Tibial nerve (tissue), 4 donors: ENCODE data around the gene ASIC4. TPM values are rescaled to one million over a fixed set of nuclear protein-coding genes. Genes with fewer than 3 reads are reported as not detected.

Experiments used
- DNase-seq, 2 donors: peaks; one replicate each; pipeline ENCODE4 v3.0.0-alpha.2; 2019; ENCODE audit warnings: low spot score in 2 of 2
- H3K27ac ChIP-seq, 4 donors: fragments of 200-600 bp; sonication (generic) in 3 of 4; one replicate each; pipeline ENCODE4 v1.5.1; 2017 to 2019; ENCODE audit warnings: mild to moderate bottlenecking in 1 of 4
- H3K27me3 ChIP-seq, 2 donors: fragments of 200-600 bp; sonication (generic) in 1 of 2; one replicate each; pipeline versions ENCODE4 v1.5.1 to v1.6.0; 2017 to 2019
- H3K36me3 ChIP-seq, 3 donors: fragments of 200-600 bp; sonication (generic); one replicate each; pipeline ENCODE4 v1.5.1; 2018 to 2019
- H3K4me1 ChIP-seq, 4 donors: fragments of 200-600 bp; sonication (generic) in 3 of 4; one replicate each; pipeline ENCODE4 v1.5.1; 2017 to 2019
- H3K4me3 ChIP-seq, 4 donors: fragments of 200-600 bp; sonication (generic) in 3 of 4; one replicate each; pipeline ENCODE4 v1.5.1; 2017 to 2019; ENCODE audit warnings: mild to moderate bottlenecking in 1 of 4, moderate library complexity in 1 of 4
- H3K9me3 ChIP-seq, 4 donors: fragments of 200-600 bp; sonication (generic) in 3 of 4; one replicate each; pipeline ENCODE4 v1.5.1; 2017 to 2019
- EP300 ChIP-seq, 2 donors: sonication (generic); formaldehyde crosslinking; IDR thresholded peaks; one replicate each; pipeline ENCODE4 v1.6.1; 2017; ENCODE audit warnings: antibody characterized with exemption in 2 of 2, mild to moderate bottlenecking in 1 of 2
- POLR2A ChIP-seq, 2 donors: fragments of 450-650 bp; IDR thresholded peaks; one replicate each; pipeline ENCODE4 v1.6.1; 2017; ENCODE audit warnings: antibody characterized with exemption in 2 of 2, mild to moderate bottlenecking in 2 of 2, moderate library complexity in 2 of 2
- WGBS, 2 donors: methylation state at CpG; one replicate each; pipeline ENCODE4 v1.1.5; 2018; 5-methylcytosine and 5-hydroxymethylcytosine counted together
- total RNA-seq, 4 donors: library from RNA; depleted of rRNA; stranded (reverse); fragments of >200 nt; gene quantifications; one replicate each; pipeline ENCODE4 v1.1.0, GENCODE V29; 2016
- TF ChIP-seq, protein P1 (sequence below), 5 experiments: fragments of 200-600 bp in 3 of 5; fragments of 450-650 bp in 2 of 5; sonication (generic) in 3 of 5; IDR thresholded peaks; one replicate each; pipeline ENCODE4 v1.5.1; 2016 to 2019; ENCODE audit warnings: antibody characterized with exemption in 5 of 5, mild to moderate bottlenecking in 3 of 5, moderate library complexity in 2 of 5

The ASIC4 gene
- total RNA-seq, 4 donors from 2014 or later, result 0.42 to 3.0 TPM; not detected in 2

GRCh38 chr2:219570924-219571310, 56.6 kb downstream of the ASIC4 start:
- TF ChIP-seq EP300 (IDR thresholded peaks at IDR 0.05) (no peak), POLR2A (IDR thresholded peaks at IDR 0.05) (no peak)
- TF ChIP-seq, protein P1, sequence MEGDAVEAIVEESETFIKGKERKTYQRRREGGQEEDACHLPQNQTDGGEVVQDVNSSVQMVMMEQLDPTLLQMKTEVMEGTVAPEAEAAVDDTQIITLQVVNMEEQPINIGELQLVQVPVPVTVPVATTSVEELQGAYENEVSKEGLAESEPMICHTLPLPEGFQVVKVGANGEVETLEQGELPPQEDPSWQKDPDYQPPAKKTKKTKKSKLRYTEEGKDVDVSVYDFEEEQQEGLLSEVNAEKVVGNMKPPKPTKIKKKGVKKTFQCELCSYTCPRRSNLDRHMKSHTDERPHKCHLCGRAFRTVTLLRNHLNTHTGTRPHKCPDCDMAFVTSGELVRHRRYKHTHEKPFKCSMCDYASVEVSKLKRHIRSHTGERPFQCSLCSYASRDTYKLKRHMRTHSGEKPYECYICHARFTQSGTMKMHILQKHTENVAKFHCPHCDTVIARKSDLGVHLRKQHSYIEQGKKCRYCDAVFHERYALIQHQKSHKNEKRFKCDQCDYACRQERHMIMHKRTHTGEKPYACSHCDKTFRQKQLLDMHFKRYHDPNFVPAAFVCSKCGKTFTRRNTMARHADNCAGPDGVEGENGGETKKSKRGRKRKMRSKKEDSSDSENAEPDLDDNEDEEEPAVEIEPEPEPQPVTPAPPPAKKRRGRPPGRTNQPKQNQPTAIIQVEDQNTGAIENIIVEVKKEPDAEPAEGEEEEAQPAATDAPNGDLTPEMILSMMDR (IDR thresholded peaks at IDR 0.05), result no peak
- DNase-seq, result no peak
- Histone ChIP-seq H3K4me3 (peak overlapping the region; percentile 59 to 94 (median 68)), H3K36me3 (peaks cover 0 to 24% (median 0%) of the 10 kb centered on the region in 3 donors), H3K27ac (peak overlapping the region; percentile 73 to 92 (median 82)), H3K27me3 (peaks cover 0 to 5% of the 10 kb centered on the region in 2 donors), H3K9me3 (no peaks in the 10 kb centered on the region), H3K4me1 (peaks cover 0 to 20% (median 3%) of the 10 kb centered on the region in 4 donors)
- no CpG with 5 or more reads among the region's 55 CpGs for WGBS, 2 donors

GRCh38 chr2:219571311-219572236, 57.3 kb downstream of the ASIC4 start, which contains the start of gene OBSL1:
Gene OBSL1 (minus strand): TSS chr2:219571539. CDS start chr2:219571232, 307 bp downstream.
- Histone ChIP-seq H3K27me3 (peaks cover 0 to 11% of the 10 kb centered on the region in 2 donors), H3K27ac (peak within 1 kb of the TSS; percentile 73 to 92 (median 82)), H3K4me1 (peaks cover 0 to 20% (median 3%) of the 10 kb centered on the region in 4 donors), H3K36me3 (peaks cover 0 to 18% (median 0%) of the 10 kb centered on the region in 3 donors), H3K4me3 (peak within 1 kb of the TSS; percentile 59 to 94 (median 68)), H3K9me3 (no peaks in the 10 kb centered on the region)
- TF ChIP-seq, protein P1 (IDR thresholded peaks at IDR 0.05), result no peak
- no peak for TF ChIP-seq POLR2A (IDR thresholded peaks at IDR 0.05)
- no peak for TF ChIP-seq EP300 (IDR thresholded peaks at IDR 0.05)
- 17 to 18% methylated on average over 25 to 27 of the region's 42 CpGs for WGBS, 2 donors
- DNase-seq, result peak in 1 of 2 donors; percentile 23

DNA sequence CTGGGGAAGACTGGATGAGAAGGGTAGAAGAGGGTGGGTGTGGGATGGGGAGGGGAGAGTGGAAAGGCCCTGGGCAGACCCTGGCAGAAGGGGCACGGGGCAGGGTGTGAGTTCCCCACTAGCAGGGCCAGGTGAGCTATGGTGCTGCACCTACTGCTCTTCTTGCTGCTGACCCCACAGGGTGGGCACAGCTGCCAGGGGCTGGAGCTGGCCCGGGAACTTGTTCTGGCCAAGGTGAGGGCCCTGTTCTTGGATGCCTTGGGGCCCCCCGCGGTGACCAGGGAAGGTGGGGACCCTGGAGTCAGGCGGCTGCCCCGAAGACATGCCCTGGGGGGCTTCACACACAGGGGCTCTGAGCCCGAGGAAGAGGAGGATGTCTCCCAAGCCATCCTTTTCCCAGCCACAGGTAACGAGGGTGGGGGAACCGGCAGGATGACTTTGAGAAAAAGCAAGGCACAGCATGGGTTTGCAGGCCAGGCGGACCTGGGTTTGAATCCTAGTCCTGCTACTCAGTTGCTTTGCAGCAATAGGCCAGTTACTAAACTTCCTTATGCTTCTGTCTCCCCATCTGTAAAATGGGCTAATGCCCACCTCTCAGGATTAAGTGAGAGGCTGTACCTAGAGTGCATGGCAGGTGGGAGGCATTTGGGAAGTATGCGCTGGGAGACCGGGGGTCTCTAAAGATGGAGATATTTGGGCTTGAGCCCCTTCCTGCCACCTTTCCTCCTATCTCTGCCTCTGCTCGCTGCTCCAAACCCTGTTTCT, 58.1 kb downstream of the ASIC4 start, which contains the start of gene INHA:
Gene INHA, plus strand, starts transcription at position 74 of the 765 bp plus-strand sequence. Its CDS starts 65 bp downstream, at position 139.
- Histone ChIP-seq H3K9me3 (no peaks in the 10 kb centered on the region), H3K27ac (peak within 1 kb of the TSS; percentile 73 to 92 (median 82)), H3K27me3 (peaks cover 0 to 19% of the 10 kb centered on the region in 2 donors), H3K4me3 (peak within 1 kb of the TSS; percentile 59 to 94 (median 68)), H3K4me1 (peaks cover 0 to 24% (median 3%) of the 10 kb centered on the region in 4 donors), H3K36me3 (peaks cover 0 to 9% (median 0%) of the 10 kb centered on the region in 3 donors)
- no peak for DNase-seq
- TF ChIP-seq POLR2A (IDR thresholded peaks at IDR 0.05) (no peak), EP300 (IDR thresholded peaks at IDR 0.05) (no peak)
- TF ChIP-seq, protein P1 (IDR thresholded peaks at IDR 0.05), result no peak
- WGBS, 2 donors, result 92 to 93% methylated on average over 12 to 13 of the region's 13 CpGs

DNA sequence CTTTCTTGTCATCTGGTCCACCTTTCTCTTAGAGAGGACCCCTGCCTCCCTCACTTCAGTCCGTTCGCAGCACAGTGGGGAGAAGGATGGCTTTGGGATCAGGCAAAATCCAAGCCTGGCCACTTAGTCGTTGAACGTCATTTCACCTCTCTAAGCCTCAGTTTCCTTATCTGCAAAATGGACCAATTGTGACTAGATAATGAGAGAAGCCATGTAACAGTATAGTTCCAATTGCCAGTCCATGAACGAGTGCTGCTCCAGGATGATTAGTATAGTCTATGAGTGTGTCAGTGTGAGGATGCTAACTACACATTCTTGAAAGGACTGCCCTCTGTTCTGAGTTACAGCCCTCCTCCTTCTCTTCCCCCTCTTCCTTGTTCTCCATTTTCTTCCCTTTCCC, 58.9 kb downstream of the ASIC4 start:
- Histone ChIP-seq H3K36me3 (peaks cover 0 to 2% (median 0%) of the 10 kb centered on the region in 3 donors), H3K27me3 (peaks cover 0 to 22% of the 10 kb centered on the region in 2 donors), H3K4me1 (peaks cover 0 to 24% (median 3%) of the 10 kb centered on the region in 4 donors), H3K4me3 (no peak overlapping the region), H3K9me3 (no peaks in the 10 kb centered on the region), H3K27ac (no peak overlapping the region)
- WGBS, 2 donors, result 82 to 84% methylated on average over 5 of the region's 5 CpGs
- TF ChIP-seq EP300 (IDR thresholded peaks at IDR 0.05) (no peak), POLR2A (IDR thresholded peaks at IDR 0.05) (no peak)
- TF ChIP-seq, protein P1 (IDR thresholded peaks at IDR 0.05), result no peak
- no peak for DNase-seq
